Right lobe of liver (tissue), 6 donors: ENCODE measurements around the gene LRRC8B. TPM values are rescaled to one million over a fixed set of nuclear protein-coding genes. Genes with fewer than 3 reads are reported as not detected.
A peak's percentile ranks its signal among the peaks of the same experiment; 100 is the strongest.

Source experiments
- ATAC-seq, 4 donors: fragments of 200-7000 bp; cut with Tn5 transposase; one replicate each; pipeline ENCODE4 v1.9.1; 2020; ENCODE audit warnings: mild to moderate bottlenecking in 4 of 4, moderate library complexity in 4 of 4
- DNase-seq, 3 donors: peaks; one replicate each; pipeline ENCODE4 v3.0.0-alpha.2; 2020
- H3K27ac ChIP-seq, 3 donors: fragments of 200-600 bp; one replicate each; pipeline ENCODE4 v1.8.0; 2022
- H3K27me3 ChIP-seq, 2 donors: fragments of 200-600 bp; one replicate each; pipeline ENCODE4 v1.8.0; 2022
- H3K36me3 ChIP-seq, 4 donors: fragments of 200-600 bp; sonication (generic) in 1 of 4; one replicate each; pipeline versions ENCODE4 v1.5.1 to v1.8.0; 2017 to 2022; ENCODE audit warnings: control low read depth in 1 of 4
- H3K4me1 ChIP-seq, 4 donors: fragments of 200-600 bp; sonication (generic) in 1 of 4; one replicate each; pipeline versions ENCODE4 v1.5.1 to v1.8.0; 2017 to 2022; ENCODE audit warnings: control low read depth in 1 of 4
- H3K4me3 ChIP-seq, 3 donors: fragments of 200-600 bp; one replicate each; pipeline ENCODE4 v1.8.0; 2022
- H3K9me3 ChIP-seq, 4 donors: fragments of 200-600 bp; sonication (generic) in 1 of 4; one replicate each; pipeline versions ENCODE4 v1.5.1 to v1.8.0; 2017 to 2022; ENCODE audit warnings: control low read depth in 1 of 4
- CTCF ChIP-seq, 4 donors: fragments of 200-600 bp in 3 of 4; fragments of 450-650 bp in 1 of 4; IDR thresholded peaks; one replicate each; pipeline versions ENCODE4 v1.5.1 to v1.8.0; 2016 to 2022; ENCODE audit warnings: antibody characterized with exemption in 4 of 4, mild to moderate bottlenecking in 2 of 4
- POLR2A ChIP-seq: fragments of 450-650 bp; IDR thresholded peaks from one replicate; pipeline ENCODE4 v1.6.1; 2017; ENCODE audit warnings: antibody characterized with exemption, mild to moderate bottlenecking
- WGBS: methylation state at CpG from one replicate; pipeline ENCODE4 v1.1.6; 2018; ENCODE audit warnings: low coverage, low lambda C conversion rate; ENCODE audit not compliant: insufficient coverage; ENCODE audit errors: missing lambda C conversion rate; 5-methylcytosine and 5-hydroxymethylcytosine counted together
- intact Hi-C, 2 donors: fragments of 100-400 bp; cut with DNase I; formaldehyde crosslinking; loops; one replicate each; pipeline versions ENCODE4 v1.11.2 to v1.14.1; 2022
- total RNA-seq, 6 experiments: library from RNA; depleted of rRNA in 2 of 6; stranded (reverse); fragments of >200 nt in 2 of 6; fragmentation: NEBNext Ultra II Directional in 3 of 6; extraction: Animal tissue kit (Norgen Biotek cat#: 25700) in 3 of 6; gene quantifications; one replicate each; pipeline versions ENCODE4 v1.1.0 to v1.2.4, GENCODE V29; 2016 to 2023
- donor health status: DM: no; HTN: yes; CAD: no.
- donor health status: DM: no; HTN: no; CAD: no.
- donor health status: DM: no; HTN: no; CAD: no.
- donor health status: DM: no; HTN: yes; CAD: no.
- donor health status: DM: no; HTN: yes; CAD: no.

The LRRC8B gene
- total RNA-seq, 6 experiments from 2014 or later, result 1.8 to 11.3 (median 4.7) TPM

GRCh38 chr1:89594096-89594740 is 69.6 kb downstream of the LRRC8B start:
- no peaks in the 10 kb centered on the region for H3K9me3 ChIP-seq
- DNase-seq, result no peak
- H3K4me1 ChIP-seq, result no peaks in the 10 kb centered on the region
- H3K27ac ChIP-seq, result no peak overlapping the region
- no peaks in the 10 kb centered on the region for H3K27me3 ChIP-seq
- intact Hi-C loops, result no loop called here
- ATAC-seq, result no peak
- TF ChIP-seq POLR2A (no peak), CTCF (IDR thresholded peaks at IDR 0.05) (no peak)
- WGBS, result 95% methylated on average over 4 of the region's 4 CpGs
- no peak overlapping the region for H3K4me3 ChIP-seq
- no peaks in the 10 kb centered on the region for H3K36me3 ChIP-seq

- no peaks in the 10 kb centered on the region for H3K36me3 ChIP-seq
- intact Hi-C loops, result loop anchor here (5.0 kb wide), 2 partner anchors 74 to 114 kb away; partner anchors contain the start of gene LRRC8B (in 1 of the 2)
- DNase-seq, result no peak
- TF ChIP-seq CTCF (IDR thresholded peaks at IDR 0.05) (no peak), POLR2A (no peak)
- H3K4me3 ChIP-seq, result no peak overlapping the region
- 95% methylated on average over 2 of the region's 2 CpGs for WGBS
- no peaks in the 10 kb centered on the region for H3K27me3 ChIP-seq
- H3K27ac ChIP-seq, result no peak overlapping the region
- no peaks in the 10 kb centered on the region for H3K4me1 ChIP-seq
- ATAC-seq, result no peak
- no peaks in the 10 kb centered on the region for H3K9me3 ChIP-seq
Observed at GRCh38 chr1:89596698-89597097, 72.1 kb downstream of the LRRC8B start.

GRCh38 chr1:89598450-89599331 is 74.1 kb downstream of the LRRC8B start:
- DNase-seq, result no peak
- Histone ChIP-seq H3K27me3 (no peaks in the 10 kb centered on the region), H3K9me3 (no peaks in the 10 kb centered on the region), H3K27ac (no peak overlapping the region), H3K4me1 (no peaks in the 10 kb centered on the region), H3K4me3 (no peak overlapping the region), H3K36me3 (no peaks in the 10 kb centered on the region)
- TF ChIP-seq POLR2A (no peak), CTCF (IDR thresholded peaks at IDR 0.05) (peak; percentile 66 to 83 (median 68))
- 60% methylated on average over 5 of the region's 5 CpGs for WGBS
- intact Hi-C loops, result loop anchor here (5.0 kb wide), 2 partner anchors 76 to 116 kb away; partner anchors contain the start of gene LRRC8B (in 1 of the 2)
- ATAC-seq, result peak; percentile 87 to 91 (median 89)

- H3K36me3 ChIP-seq, result no peaks in the 10 kb centered on the region
- H3K27ac ChIP-seq, result no peak overlapping the region
- no peak for DNase-seq
- 80% methylated on average over 2 of the region's 2 CpGs for WGBS
- H3K9me3 ChIP-seq, result no peaks in the 10 kb centered on the region
- intact Hi-C loops, result loop anchor here (5.0 kb wide), 2 partner anchors 77 to 117 kb away; partner anchors contain the start of gene LRRC8B (in 1 of the 2)
- no peak for TF ChIP-seq POLR2A
- TF ChIP-seq CTCF (IDR thresholded peaks at IDR 0.05), result peak in 1 of 4 donors; percentile 1
- H3K27me3 ChIP-seq, result no peaks in the 10 kb centered on the region
- H3K4me3 ChIP-seq, result no peak overlapping the region
- H3K4me1 ChIP-seq, result no peaks in the 10 kb centered on the region
- no peak for ATAC-seq
Observed at GRCh38 chr1:89599332-89599630, 74.7 kb downstream of the LRRC8B start.
